ENCODE results near the gene FSCN2. TPM values are rescaled to one million over a fixed set of nuclear protein-coding genes. Genes with fewer than 3 reads are reported as not detected.
A peak's percentile ranks its signal among the peaks of the same experiment; 100 is the strongest.

The FSCN2 gene
- total RNA-seq, 1 experiment from 2014 or later = 4.3 TPM

- POLR2A ChIA-PET (ENCODE audit: unreplicated experiment) = interaction anchor here (0.6 kb wide), 1 partner anchor 62 kb away, joined by 3 read pairs; no protein-coding TSS in a partner anchor
Observed at GRCh38 chr17:81578038-81578441, 49.9 kb downstream of the FSCN2 start.

GRCh38 chr17:81578561-81579225 lies 50.5 kb downstream of the FSCN2 start:
- TF ChIP-seq EZH2 (IDR thresholded peaks at IDR 0.05; ENCODE audit: low read depth) (no peak), CTCF (conservative IDR thresholded peaks at IDR 0.05) (no peak)
- H3K4me2 ChIP-seq = 0 out of 2 replicates have a peak overlapping the region, but pooled peaks have one; percentile 68
- peaks cover 22% of the 10 kb centered on the region; the same call in 1 of the 2 replicates for H3K79me2 ChIP-seq (ENCODE audit: low read depth)

More at GRCh38 chr17:81578038-81578441, 49.9 kb downstream of the FSCN2 start:
- no peaks in the 10 kb centered on the region for H3K9me3 ChIP-seq (ENCODE audit: insufficient read depth, low read depth)
- peaks cover 33% of the 10 kb centered on the region for H3K4me1 ChIP-seq (replicated peaks; ENCODE audit: insufficient read depth)
- peak overlapping the region; percentile 68 for H3K4me2 ChIP-seq
- peak overlapping the region; percentile 64 for H3K27ac ChIP-seq
- H3K9me2 ChIP-seq (ENCODE audit: insufficient read depth) = no peaks in the 10 kb centered on the region
- BruUV-seq (replicated peaks) = no TSS peak
- no peak overlapping the region for H3K4me3 ChIP-seq
- H2AFZ ChIP-seq = no peak overlapping the region
- CTCF ChIA-PET = interaction anchor here (0.5 kb wide), 1 partner anchor 52 kb away, joined by 3 read pairs; no protein-coding TSS in a partner anchor
- H3K79me2 ChIP-seq (ENCODE audit: low read depth) = peaks cover 25% of the 10 kb centered on the region; the same call in 1 of the 2 replicates
- TF ChIP-seq EZH2 (IDR thresholded peaks at IDR 0.05; ENCODE audit: low read depth) = no peak
- no peak for TF ChIP-seq CTCF (conservative IDR thresholded peaks at IDR 0.05)
- intact Hi-C loops (cut with micrococcal nuclease; ENCODE audit: unreplicated experiment) = no loop called here
- no peaks in the 10 kb centered on the region for H3K27me3 ChIP-seq (ENCODE audit: insufficient read depth, low read depth)
- H3F3A ChIP-seq (ENCODE audit: insufficient read depth, low read depth) = peaks cover 30% of the 10 kb centered on the region
- H4K20me1 ChIP-seq (ENCODE audit: insufficient read depth) = peaks cover 14% of the 10 kb centered on the region
- H3K36me3 ChIP-seq (ENCODE audit: low read depth) = no peaks in the 10 kb centered on the region
- DNase-seq = peak; percentile 40 to 53

GRCh38 chr17:81579298-81579697 lies 51.1 kb downstream of the FSCN2 start:
- BruUV-seq (replicated peaks) = no TSS peak

More at GRCh38 chr17:81578561-81579225, 50.5 kb downstream of the FSCN2 start:
- Histone ChIP-seq H3K27ac (peak overlapping the region; percentile 64), H3K4me3 (no peak overlapping the region), H3K9me3 (ENCODE audit: insufficient read depth, low read depth) (no peaks in the 10 kb centered on the region), H3K27me3 (ENCODE audit: insufficient read depth, low read depth) (no peaks in the 10 kb centered on the region), H4K20me1 (ENCODE audit: insufficient read depth) (peaks cover 14% of the 10 kb centered on the region), H3K4me1 (replicated peaks; ENCODE audit: insufficient read depth) (peaks cover 33% of the 10 kb centered on the region), H3K9me2 (ENCODE audit: insufficient read depth) (no peaks in the 10 kb centered on the region), H3F3A (ENCODE audit: insufficient read depth, low read depth) (peaks cover 30% of the 10 kb centered on the region), H3K36me3 (ENCODE audit: low read depth) (no peaks in the 10 kb centered on the region), H2AFZ (no peak overlapping the region)
- no TSS peak for BruUV-seq (replicated peaks)
- POLR2A ChIA-PET (ENCODE audit: unreplicated experiment) = interaction anchor here (0.6 to 0.7 kb wide), 2 partner anchors 62 to 564 kb away, joined by 3 read pairs; no protein-coding TSS in a partner anchor
- intact Hi-C loops (cut with micrococcal nuclease; ENCODE audit: unreplicated experiment) = no loop called here
- DNase-seq = no peak
- CTCF ChIA-PET = no interaction called here

More at GRCh38 chr17:81579298-81579697, 51.1 kb downstream of the FSCN2 start:
- H3K36me3 ChIP-seq (ENCODE audit: low read depth) = no peaks in the 10 kb centered on the region
- no peaks in the 10 kb centered on the region for H3K27me3 ChIP-seq (ENCODE audit: insufficient read depth, low read depth)
- H3F3A ChIP-seq (ENCODE audit: insufficient read depth, low read depth) = peaks cover 34% of the 10 kb centered on the region
- no peaks in the 10 kb centered on the region for H3K9me2 ChIP-seq (ENCODE audit: insufficient read depth)
- ChIA-PET POLR2A (ENCODE audit: unreplicated experiment) (interaction anchor here (0.6 to 0.7 kb wide), 3 partner anchors 11 to 564 kb away, joined by 3 to 5 read pairs (median 3); no protein-coding TSS in a partner anchor), CTCF (interaction anchor here (0.9 kb wide), 1 partner anchor 13 kb away, joined by 3 read pairs; no protein-coding TSS in a partner anchor)
- no peak for TF ChIP-seq EZH2 (IDR thresholded peaks at IDR 0.05; ENCODE audit: low read depth)
- TF ChIP-seq CTCF (conservative IDR thresholded peaks at IDR 0.05) = no peak
- no peaks in the 10 kb centered on the region for H3K9me3 ChIP-seq (ENCODE audit: insufficient read depth, low read depth)
- no peak overlapping the region for H3K27ac ChIP-seq
- H3K4me3 ChIP-seq = no peak overlapping the region
- intact Hi-C loops (cut with micrococcal nuclease; ENCODE audit: unreplicated experiment) = no loop called here
- H3K4me1 ChIP-seq (replicated peaks; ENCODE audit: insufficient read depth) = peaks cover 33% of the 10 kb centered on the region
- no peak overlapping the region for H2AFZ ChIP-seq
- peaks cover 14% of the 10 kb centered on the region for H4K20me1 ChIP-seq (ENCODE audit: insufficient read depth)
- DNase-seq = no peak
- peaks cover 19% of the 10 kb centered on the region; the same call in 1 of the 2 replicates for H3K79me2 ChIP-seq (ENCODE audit: low read depth)
- H3K4me2 ChIP-seq = no peak overlapping the region
